Neural progenitor cell (in vitro differentiated cells): ENCODE results near the gene DUS3L.

Experiments
- CTCF ChIP-seq: fragments of 200-600 bp; sonication (generic); IDR thresholded peaks from 2 replicates; pipeline ENCODE4 v1.5.1; 2017; ENCODE audit warnings: antibody characterized with exemption, mild to moderate bottlenecking
- EZH2 ChIP-seq: fragments of 200-600 bp; sonication (generic); IDR thresholded peaks from 2 replicates; pipeline ENCODE4 v1.6.1; 2017; ENCODE audit warnings: antibody characterized with exemption, mild to moderate bottlenecking, moderate library complexity
- EZH2phosphoT487 ChIP-seq: fragments of 200-600 bp; sonication (generic); IDR thresholded peaks from 2 replicates; pipeline ENCODE4 v1.6.1; 2017; ENCODE audit warnings: antibody characterized with exemption

- TF ChIP-seq CTCF (peak; percentile 98), EZH2 (no peak), EZH2phosphoT487 (no peak)
Observed at GRCh38 chr19:5803752-5804515, 13.0 kb upstream of the DUS3L start.
